ENCODE measurements around the gene ARHGDIG. TPM values are rescaled to one million over a fixed set of nuclear protein-coding genes. Genes with fewer than 3 reads are reported as not detected.

Gene ARHGDIG
- total and polyA plus RNA-seq, 7 donors, result 1.6 to 5.7 (median 5.0) TPM; not detected in 1

DNA sequence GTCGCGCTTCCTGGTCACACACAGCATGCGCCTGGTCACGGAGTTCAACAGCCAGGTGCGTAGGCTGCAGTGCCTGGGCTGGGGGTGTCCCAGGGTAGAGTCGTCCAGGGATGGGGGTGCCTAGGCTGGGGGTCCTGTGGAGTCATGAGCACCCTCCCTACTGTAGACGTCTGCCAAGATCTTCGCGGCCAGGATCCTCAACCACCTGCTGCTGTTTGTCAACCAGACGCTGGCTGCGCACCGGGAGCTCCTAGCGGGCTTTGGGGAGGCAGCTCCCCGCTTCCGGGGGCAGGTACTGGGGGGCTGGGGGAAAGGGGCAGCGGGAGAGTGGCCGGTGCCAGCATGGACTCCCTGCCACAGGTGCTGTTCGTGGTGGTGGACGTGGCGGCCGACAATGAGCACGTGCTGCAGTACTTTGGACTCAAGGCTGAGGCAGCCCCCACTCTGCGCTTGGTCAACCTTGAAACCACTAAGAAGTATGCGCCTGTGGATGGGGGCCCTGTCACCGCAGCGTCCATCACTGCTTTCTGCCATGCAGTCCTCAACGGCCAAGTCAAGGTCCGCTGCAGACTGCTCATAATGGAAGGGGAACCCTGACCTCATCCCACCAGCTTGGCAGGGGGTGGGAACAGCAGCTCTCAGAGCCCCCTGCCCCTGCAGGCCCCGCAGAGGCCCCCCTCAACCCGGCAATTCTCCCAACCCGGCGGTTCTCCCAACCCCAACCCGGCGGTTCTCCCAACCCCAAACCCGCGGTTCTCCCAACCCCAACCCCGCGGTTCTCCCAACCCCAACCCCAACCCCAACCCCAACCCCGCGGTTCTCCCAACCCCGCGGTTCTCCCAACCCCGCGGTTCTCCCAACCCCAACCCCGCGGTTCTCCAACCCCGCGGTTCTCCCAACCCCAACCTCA lies 5.0 kb downstream of the ARHGDIG start:
- H3K4me3 ChIP-seq, result no peak overlapping the region
- H3K27me3 ChIP-seq, result peaks cover 8 to 21% (median 20%) of the 10 kb centered on the region in 3 donors
- WGBS, 2 donors, result 92 to 93% methylated on average over 48 of the region's 48 CpGs
- TF ChIP-seq POLR2AphosphoS5 (IDR thresholded peaks at IDR 0.05), result no peak
- TF ChIP-seq, protein P1, sequence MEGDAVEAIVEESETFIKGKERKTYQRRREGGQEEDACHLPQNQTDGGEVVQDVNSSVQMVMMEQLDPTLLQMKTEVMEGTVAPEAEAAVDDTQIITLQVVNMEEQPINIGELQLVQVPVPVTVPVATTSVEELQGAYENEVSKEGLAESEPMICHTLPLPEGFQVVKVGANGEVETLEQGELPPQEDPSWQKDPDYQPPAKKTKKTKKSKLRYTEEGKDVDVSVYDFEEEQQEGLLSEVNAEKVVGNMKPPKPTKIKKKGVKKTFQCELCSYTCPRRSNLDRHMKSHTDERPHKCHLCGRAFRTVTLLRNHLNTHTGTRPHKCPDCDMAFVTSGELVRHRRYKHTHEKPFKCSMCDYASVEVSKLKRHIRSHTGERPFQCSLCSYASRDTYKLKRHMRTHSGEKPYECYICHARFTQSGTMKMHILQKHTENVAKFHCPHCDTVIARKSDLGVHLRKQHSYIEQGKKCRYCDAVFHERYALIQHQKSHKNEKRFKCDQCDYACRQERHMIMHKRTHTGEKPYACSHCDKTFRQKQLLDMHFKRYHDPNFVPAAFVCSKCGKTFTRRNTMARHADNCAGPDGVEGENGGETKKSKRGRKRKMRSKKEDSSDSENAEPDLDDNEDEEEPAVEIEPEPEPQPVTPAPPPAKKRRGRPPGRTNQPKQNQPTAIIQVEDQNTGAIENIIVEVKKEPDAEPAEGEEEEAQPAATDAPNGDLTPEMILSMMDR (IDR thresholded peaks at IDR 0.05), result no peak
- TF ChIP-seq EP300 (IDR thresholded peaks at IDR 0.05), result no peak
- TF ChIP-seq POLR2A (IDR thresholded peaks at IDR 0.05), result no peak
- H3K36me3 ChIP-seq, result peaks cover 0 to 38% (median 17%) of the 10 kb centered on the region in 4 donors
- no peak overlapping the region for H3K27ac ChIP-seq
- no peaks in the 10 kb centered on the region for H3K9me3 ChIP-seq
- peaks cover 0 to 11% (median 9%) of the 10 kb centered on the region in 4 donors for H3K4me1 ChIP-seq
- DNase-seq, result no peak
- intact Hi-C loops (cut with DNase I), result no loop called here

DNA sequence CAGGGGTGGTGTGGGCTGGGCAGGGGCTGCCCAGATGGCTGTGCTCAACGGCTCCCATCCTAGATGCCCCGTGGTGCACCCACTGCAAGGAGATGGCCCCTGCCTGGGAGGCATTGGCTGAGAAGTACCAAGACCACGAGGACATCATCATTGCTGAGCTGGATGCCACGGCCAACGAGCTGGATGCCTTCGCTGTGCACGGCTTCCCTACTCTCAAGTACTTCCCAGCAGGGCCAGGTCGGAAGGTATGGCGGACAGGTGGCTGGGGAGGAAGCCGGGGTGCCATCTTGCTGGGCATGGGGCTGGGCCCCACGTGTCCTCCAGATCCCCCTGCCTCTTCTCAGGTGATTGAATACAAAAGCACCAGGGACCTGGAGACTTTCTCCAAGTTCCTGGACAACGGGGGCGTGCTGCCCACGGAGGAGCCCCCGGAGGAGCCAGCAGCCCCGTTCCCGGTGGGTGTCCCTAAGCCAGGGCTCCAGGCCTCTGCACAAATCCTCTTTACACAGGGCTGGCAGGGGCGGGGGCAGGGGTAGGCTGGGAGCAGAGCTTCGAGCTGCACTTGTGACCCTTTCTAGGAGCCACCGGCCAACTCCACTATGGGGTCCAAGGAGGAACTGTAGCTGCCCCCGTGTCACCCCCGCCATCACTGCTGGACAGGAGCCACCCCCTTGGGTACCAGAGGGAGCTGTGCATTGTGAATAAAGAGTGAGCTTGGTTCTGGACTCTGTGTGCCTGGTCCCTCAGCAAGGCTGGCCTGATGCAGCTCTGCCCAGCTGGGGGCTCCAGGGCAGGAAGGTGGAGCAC lies 6.3 kb downstream of the ARHGDIG start:
- Histone ChIP-seq H3K27me3 (peaks cover 0 to 9% (median 9%) of the 10 kb centered on the region in 3 donors), H3K9me3 (no peaks in the 10 kb centered on the region), H3K36me3 (peaks cover 0 to 51% (median 27%) of the 10 kb centered on the region in 4 donors), H3K4me1 (no peaks in the 10 kb centered on the region), H3K27ac (no peak overlapping the region), H3K4me3 (no peak overlapping the region)
- 90 to 94% methylated on average over 22 of the region's 22 CpGs for WGBS, 2 donors
- intact Hi-C loops (cut with DNase I), result no loop called here
- no peak for DNase-seq
- TF ChIP-seq POLR2A (IDR thresholded peaks at IDR 0.05), result no peak
- TF ChIP-seq EP300 (IDR thresholded peaks at IDR 0.05), result no peak
- no peak for TF ChIP-seq POLR2AphosphoS5 (IDR thresholded peaks at IDR 0.05)
- TF ChIP-seq, protein P1 (IDR thresholded peaks at IDR 0.05), result no peak

DNA sequence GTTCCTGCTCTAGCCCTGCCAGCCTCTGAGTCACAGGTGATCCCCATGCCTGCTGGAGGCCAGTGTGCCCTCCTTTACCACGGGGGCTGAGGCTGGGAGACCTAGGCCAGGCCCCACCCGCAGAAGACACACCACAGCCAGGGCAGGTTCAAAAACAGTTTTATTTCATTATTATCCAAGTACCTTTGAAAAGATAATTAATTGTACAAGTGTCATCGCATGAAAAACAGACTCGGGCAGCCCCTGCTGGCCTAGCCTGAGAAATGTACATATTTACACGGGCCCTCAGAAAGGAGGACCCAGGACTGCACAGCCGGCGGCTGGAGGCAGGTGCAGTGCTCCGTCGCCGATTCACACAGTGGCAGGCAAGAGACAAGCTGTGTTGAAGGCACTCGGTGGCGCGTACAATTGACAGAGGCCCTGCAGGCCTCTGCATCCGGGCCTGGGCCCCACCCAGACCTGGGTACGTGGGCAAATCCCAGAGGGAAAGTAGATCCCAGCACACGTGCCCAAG lies 7.0 kb downstream of the ARHGDIG start:
- no peaks in the 10 kb centered on the region for H3K9me3 ChIP-seq
- WGBS, 2 donors, result 67 to 82% methylated on average over 16 of the region's 16 CpGs
- no peaks in the 10 kb centered on the region for H3K4me1 ChIP-seq
- no peak overlapping the region for H3K27ac ChIP-seq
- peaks cover 0 to 2% (median 2%) of the 10 kb centered on the region in 3 donors for H3K27me3 ChIP-seq
- no peak for TF ChIP-seq EP300 (IDR thresholded peaks at IDR 0.05)
- TF ChIP-seq, protein P1 (IDR thresholded peaks at IDR 0.05), result peak in 1 of 4 experiments; percentile 12
- peaks cover 0 to 57% (median 30%) of the 10 kb centered on the region in 4 donors for H3K36me3 ChIP-seq
- no peak overlapping the region for H3K4me3 ChIP-seq
- no peak for DNase-seq
- intact Hi-C loops (cut with DNase I), result no loop called here

DNA sequence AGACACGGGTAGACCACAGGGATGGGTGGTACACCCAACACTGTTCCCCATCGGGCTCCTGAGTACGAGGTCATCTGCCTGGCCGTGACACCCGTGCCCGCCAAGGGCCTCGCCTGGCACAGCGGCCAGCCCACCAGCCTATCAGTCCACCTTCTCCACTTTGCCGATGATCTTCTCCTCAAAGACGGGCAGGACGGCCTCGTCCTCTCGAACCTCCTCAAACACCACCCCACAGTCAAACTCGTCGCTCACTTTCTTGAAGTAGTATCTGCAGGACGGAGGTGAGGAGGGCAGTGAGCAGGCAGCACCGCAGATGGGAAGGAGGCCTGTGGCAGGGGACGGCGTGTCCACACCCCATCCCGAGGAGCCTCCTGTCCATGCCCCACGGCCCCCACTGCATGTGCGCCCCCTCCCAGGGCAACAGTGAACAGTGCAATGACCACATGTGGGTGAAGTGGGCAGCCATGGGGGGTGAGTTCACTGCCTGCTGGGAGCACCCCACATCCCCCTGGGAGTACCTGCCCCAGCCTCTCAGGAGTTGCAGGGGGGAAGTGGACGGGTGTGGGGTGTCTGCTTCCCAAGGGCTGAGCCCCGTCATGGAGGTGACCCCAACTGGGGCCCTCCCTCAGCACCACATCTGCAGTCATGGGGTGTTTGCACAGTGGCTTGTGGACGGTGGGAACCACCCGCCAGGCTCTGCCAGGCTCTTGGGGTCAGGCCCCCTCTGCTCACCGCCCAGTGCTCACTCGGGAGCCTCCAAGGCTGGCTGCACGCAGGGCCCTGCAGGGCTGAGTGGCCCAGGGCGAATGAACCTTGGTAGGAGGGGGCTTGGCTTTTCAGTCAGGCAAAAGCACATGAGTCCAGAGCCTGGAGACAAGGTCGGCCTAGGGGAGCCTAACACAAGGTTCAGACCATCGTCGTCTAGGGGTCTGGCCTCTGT lies 7.9 kb downstream of the ARHGDIG start:
- Histone ChIP-seq H3K36me3 (peaks cover 7 to 66% (median 38%) of the 10 kb centered on the region in 4 donors), H3K9me3 (no peaks in the 10 kb centered on the region), H3K27ac (no peak overlapping the region), H3K4me1 (no peaks in the 10 kb centered on the region), H3K27me3 (no peaks in the 10 kb centered on the region), H3K4me3 (no peak overlapping the region)
- WGBS, 2 donors, result 94 to 95% methylated on average over 33 of the region's 33 CpGs
- intact Hi-C loops (cut with DNase I), result no loop called here
- no peak for DNase-seq
- TF ChIP-seq, protein P1 (IDR thresholded peaks at IDR 0.05), result no peak
- TF ChIP-seq EP300 (IDR thresholded peaks at IDR 0.05), result no peak
- TF ChIP-seq POLR2A (IDR thresholded peaks at IDR 0.05), result no peak
- no peak for TF ChIP-seq POLR2AphosphoS5 (IDR thresholded peaks at IDR 0.05)

All from sigmoid colon (tissue), 7 donors.